D721Med (cell line): ENCODE data around the gene SLIT1.

ENCODE experiments used
- DNase-seq: peaks from one replicate; pipeline ENCODE4 v3.0.0; 2011; ENCODE audit warnings: low spot score; ENCODE audit not compliant: insufficient read length
- FAIRE-seq: peaks from 2 replicates; lab custom pipeline; 2011; peaks lifted over from hg19 to GRCh38; lab: Jason Lieb, UNC
- CTCF ChIP-seq: IDR thresholded peaks from 2 replicates; pipeline ENCODE4 v1.5.1; 2012; ENCODE audit warnings: mild to moderate bottlenecking, control low read depth; ENCODE audit not compliant: insufficient read depth; ENCODE audit errors: missing control alignments

Gene SLIT1

DNA sequence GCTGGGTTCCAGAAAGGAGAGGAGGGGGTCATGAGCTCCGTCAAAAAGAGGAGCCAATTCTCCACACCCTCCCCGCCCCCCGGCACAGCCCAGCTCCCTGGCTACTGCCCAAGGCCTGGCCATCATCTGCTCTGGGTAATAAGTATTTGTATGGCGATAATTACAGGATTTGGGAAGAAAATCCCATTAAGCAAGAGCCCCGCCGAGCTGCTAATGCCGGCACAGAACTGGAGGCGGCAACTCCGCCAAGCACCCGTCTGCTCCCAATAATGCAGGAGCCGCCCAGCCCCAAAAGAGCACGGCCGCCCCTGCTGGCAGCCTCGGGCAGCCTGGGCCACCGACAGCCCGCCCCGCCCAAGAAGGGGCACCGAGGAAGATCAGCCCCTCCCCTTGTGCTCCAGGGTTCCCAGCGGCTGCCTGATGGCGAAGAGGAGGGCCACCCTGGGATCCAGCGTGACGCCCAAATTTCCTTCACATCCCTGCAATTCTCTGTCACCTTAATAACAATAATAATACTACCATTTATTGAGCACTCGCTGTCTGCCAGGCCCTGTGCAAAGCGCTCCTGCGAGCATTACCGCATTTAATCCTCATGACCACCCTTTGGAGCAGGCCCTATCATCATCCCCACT is 5.9 kb downstream of the SLIT1 start:
- TF ChIP-seq CTCF: peak; percentile 50
- FAIRE-seq (no peak), DNase-seq (peak; percentile 76)

DNA sequence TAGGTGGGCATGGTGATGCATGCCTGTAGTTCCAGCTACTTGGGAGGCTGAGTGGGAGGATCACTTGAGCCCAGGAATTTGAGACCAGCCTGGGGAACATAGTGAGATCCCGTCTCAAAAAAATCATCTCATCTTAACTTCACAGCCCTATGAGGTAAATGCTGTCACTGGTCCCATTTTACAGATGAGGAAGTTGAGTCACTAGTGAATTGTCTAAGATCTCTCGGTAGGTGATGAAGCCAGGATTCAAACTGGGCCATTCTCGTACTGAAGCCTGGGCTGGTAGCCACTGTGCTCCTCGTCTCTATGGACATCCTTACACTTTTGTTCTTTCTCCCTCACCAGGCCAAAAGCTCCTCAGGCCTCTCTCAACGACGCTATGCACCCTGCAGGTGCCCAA is 6.4 kb downstream of the SLIT1 start:
- TF ChIP-seq CTCF: no peak
- no peak for FAIRE-seq
- no peak for DNase-seq

DNA sequence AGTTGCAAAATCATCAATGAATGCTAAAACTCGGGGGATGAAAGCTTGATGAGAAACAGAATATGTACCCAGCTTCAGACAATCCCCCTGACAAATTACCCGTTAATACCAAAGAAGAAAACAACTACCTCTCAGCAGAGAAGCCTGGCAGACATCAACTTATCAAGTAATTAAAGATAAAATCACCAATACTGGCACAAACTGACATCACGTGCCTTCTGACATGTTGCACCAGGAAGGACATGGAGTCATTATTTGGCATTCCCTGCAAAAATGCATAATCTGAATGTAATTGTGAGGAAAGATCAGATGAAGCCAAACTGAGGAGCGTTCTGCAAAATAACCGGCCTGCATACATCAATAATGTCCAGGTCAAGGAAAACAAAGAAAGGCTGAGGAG is 7.7 kb downstream of the SLIT1 start:
- FAIRE-seq: no peak
- DNase-seq: no peak
- TF ChIP-seq CTCF: no peak

DNA sequence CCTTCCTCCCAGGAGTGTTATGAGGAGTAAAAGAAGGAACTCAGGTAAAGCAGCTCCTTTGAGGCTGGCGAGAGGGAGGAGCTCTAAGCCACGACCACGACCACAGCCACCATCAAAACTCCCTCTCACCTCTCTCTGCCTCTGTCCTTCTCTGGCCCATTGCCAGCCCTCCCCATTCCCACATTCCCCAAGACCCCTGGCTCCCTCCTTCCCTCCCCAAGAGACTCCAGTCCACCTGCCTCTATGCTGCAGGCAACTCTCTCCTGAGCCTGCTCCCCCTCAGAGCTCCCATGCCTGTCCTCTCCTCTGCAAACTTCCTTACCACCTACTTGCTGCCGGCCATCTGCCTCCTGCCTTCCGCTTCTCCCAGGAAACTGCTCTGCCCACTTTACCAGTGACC is 9.5 kb downstream of the SLIT1 start:
- DNase-seq (no peak), FAIRE-seq (no peak)
- TF ChIP-seq CTCF: no peak

DNA sequence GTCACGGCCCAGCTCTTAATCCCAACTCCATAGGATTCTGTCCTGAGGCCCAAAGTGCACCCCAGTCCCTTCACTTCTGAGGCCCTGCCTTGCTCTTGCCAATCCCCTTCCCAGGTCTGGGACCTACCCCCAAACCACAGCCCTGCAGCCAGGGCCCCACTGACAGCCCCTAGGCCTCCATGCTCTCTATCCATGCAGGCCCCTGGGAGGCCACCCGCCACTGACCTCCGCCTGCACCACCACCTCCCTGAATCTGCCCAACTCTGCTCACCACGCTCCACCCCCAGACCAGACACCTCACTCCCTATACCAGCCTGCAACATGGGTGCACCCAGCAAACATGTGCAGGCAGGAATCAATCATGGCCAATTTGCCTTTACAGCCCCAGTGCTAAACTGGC is 10.2 kb downstream of the SLIT1 start:
- FAIRE-seq (no peak), DNase-seq (no peak)
- no peak for TF ChIP-seq CTCF

DNA sequence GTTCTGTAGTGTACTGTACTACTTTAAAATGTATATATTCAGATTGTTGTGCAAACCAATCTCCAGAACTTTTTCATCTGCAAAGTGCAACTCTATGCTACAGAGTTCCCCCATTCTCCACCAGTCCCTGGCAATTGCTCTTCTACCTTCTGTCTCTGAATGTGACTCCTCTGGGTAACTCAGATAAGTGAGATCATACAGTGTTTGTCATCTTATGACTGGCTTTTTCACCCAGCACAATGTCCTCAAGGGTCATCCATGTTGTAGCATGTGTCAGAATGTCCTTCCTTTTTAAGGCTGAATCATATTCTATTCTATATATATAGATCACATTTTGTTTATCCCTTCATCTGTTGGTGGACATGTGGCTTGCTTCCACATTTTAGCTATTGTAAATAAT is 10.8 kb downstream of the SLIT1 start:
- TF ChIP-seq CTCF: no peak
- DNase-seq: no peak
- no peak for FAIRE-seq

GRCh38 chr10:97174276-97174775 is 11.4 kb downstream of the SLIT1 start:
- DNase-seq (no peak), FAIRE-seq (no peak)
- TF ChIP-seq CTCF: no peak
